DMS53 treated with DMSO at 0.1 percent for 48 hours (cell line): ENCODE results near the gene MICAL3.
"Not testable (repeated sequence)": the region's sequence is repeated elsewhere in the genome, so short reads cannot be mapped to it uniquely, and the experiment has no call there.

Source experiments
- DNase-seq: peaks from one replicate; lab custom pipeline; 2025; ENCODE audit not compliant: unreplicated experiment; lab: John Stamatoyannopoulos, UW

MICAL3 gene

DNA sequence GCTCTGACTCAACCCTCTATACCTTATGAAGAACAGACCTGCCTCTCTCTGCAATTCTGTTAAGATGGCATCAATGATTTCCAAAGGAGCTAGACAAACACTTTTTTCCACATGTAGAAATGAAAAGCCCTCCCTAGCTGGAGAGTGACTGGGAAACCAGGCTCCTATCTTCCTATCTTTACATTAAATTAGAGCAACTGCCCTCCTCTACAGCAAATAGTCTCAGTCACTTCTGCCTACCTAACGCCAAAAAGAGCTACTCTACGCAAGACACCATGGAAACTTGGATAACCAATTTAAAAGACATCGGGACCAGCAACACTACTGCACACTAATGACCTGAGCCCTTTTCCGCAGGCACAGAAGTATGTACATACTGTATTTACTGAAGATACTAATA lies 84.8 kb downstream of the MICAL3 start:
- no peak for DNase-seq

DNA sequence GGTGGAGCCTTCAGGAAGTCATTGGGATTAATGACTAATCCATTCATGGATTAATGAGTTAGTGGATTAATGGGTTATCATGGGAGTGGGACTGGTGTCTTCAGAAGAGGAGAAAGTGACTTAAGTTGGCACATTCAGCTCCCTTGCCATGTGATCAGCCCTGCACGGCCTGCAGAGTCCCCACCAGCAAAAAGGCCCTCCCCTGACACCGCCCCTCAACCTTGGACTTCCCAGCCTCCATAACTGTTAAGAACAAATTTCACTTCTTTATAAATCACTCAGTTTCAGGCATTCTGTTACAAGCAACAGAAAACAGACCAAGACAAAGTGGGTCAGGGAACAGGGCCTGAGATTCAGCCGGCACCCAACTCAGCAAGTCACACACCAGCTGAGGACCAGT lies 85.3 kb downstream of the MICAL3 start:
- no peak for DNase-seq

DNA sequence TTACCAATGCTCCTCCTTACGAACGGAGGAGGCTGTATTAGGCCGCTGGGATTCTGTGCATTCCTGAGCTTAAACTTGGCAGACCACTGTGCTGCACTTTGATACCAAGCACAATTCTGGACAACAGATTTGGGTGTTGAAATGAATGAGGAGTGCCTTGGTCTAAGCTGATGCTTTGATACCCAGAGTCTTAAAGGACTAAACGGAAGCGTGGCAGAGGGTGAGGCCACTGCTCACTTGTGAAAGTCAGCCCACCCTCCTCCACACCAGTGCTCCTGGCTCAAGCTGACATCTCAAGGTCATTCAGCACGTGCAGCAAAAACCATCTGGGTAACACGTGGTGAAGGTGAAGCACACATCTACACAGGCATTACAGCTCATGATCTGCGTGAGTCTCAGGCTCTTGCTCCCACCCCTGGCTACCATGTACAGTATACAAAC lies 85.9 kb downstream of the MICAL3 start:
- DNase-seq = no peak

DNA sequence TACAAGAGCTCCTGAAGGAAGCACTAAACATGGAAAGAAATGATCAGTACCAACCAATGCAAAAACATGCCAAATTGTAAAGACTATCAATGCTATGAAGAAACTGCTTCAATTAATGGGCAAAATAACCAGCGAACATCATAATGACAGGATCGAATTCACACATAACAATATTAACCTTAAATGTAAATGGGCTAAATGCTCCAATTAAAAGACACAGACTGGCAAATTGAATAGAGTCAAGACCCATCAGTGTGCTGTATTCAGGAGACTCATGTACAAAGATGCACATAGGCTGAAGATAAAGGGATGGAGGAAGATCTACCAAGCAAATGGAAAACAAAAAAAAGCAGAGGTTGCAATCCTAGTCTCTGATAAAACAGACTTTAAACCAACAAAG lies 91.9 kb downstream of the MICAL3 start:
- DNase-seq = not testable (repeated sequence)

DNA sequence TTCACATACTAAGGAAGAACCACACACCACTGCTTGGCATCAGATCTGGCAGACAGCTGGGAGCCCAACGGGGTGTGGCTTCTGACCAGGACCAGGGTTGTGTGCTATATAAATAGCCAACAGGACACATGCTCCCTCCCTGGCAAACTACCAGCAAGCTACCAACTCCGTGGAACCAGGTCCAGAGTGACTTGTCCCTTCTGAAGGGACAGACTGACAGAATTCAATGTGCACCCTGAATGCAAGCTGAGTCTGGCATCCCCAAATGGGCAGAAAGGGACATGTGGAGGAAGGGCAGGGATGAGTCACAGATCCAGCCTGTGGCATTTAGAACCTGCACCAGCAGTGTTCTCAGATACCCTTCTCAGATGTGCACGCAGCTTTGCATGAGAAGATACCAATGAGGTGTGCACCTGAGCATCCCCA lies 92.9 kb downstream of the MICAL3 start:
- no peak for DNase-seq

DNA sequence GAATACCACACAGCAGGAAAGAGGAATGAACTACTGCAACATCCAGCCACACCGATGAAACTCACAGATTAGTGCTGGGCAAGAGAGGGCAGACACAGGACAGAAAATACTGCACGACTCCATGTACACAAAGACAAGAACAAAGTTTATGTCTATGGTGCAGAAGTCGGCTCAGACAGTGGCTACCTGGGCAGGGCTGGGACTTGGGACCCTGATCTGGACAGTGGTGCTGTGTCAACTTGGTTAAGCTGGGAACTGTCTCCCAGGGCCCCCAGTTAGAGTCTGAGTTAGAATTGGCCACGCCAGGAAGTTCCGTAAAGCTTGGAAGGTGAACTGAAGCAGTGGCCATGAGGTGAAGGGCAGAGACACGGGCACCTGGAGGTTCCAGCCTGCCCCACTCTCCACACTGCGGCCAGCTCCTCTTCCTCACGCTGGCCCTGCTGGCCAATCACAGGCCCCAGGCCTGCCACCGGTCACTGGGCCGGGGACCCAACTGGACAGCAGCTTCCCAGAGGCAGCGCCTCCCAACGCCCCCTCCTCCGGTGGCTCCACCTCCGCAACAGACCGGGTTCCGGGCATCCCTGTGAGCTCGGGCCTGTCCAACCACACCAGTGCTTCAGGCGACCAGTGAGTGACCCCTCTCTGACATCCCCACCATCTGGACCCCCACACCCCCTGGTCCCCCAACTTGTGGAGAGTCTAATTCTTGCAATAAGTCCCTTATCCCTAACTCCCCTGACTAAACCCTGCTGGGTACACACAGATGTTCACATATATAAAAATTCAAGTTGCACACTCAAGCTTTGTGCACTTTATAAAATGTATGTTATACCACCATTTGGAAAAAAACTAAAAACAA lies 93.7 kb downstream of the MICAL3 start:
- DNase-seq = no peak

DNA sequence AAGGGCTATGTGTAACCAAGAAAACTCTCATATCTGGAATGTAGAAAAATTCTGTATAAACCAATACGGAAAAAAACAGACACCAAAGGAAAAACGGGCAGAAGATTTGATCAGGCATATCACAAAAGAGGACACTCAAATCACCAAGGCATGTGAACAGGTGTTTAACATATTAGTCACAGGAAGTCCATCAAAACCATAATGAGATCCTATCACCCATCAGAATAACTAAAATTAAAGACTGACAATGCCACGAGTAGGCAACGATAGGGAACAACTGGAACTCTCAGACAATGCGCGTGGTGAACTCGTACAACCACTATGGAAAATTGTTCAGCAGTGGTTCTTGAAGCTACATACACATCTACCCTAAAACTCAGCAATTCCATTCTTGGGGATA lies 94.5 kb downstream of the MICAL3 start:
- no peak for DNase-seq

DNA sequence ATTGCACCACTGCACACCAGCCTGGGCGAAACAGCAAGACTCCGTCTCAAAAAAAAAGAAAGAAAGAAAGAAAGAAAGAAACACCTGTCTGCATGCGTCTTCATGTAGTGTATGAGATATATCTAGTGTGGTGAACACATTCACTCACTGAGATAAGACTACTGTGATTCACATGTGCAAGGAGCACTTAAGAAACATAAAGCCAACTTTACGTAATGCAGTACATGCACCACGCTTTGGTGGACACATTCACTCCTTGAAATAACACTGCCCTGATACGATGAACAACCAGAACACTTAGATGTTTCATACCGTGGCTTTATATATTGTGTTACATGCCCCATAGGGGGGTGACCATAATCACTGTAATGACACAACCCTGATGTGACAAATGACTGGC lies 96.0 kb downstream of the MICAL3 start:
- no peak for DNase-seq

DNA sequence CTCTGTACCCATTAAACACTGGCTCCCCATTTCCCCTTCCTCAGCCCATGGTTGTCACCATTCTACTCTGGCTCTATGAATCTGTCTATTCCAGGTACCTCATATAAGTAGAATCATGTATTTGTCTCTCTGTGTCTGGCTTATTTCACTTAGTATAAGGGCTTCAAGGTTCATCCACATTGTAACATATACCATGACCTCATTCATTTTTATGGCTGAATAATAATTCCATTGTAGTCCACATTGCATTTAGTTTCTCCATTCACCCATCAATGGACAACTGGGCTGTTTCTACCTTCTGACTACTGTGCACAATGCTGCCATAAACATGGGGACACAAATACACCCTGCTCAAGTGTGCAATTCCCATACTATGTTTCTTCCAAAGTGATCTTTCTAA lies 97.3 kb downstream of the MICAL3 start:
- DNase-seq = no peak

DNA sequence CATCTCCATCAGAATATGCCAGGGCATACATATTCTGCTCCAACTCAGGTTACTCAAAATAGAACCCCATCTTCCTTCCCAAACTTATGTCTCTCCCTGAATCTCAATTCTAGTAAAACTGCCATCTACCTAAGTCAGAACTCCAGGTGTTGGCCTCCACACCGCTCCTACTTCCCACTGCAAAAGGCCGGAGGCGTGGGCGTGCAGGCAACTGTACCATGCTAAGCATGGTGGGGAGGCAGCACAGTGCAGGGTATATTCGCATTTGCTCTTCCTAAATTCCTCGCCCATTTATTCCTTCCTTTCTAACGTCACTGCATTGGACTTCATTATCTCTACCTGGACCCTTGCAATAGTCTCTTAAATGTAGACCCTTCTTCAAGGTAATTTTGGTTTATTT lies 97.8 kb downstream of the MICAL3 start:
- DNase-seq = no peak

DNA sequence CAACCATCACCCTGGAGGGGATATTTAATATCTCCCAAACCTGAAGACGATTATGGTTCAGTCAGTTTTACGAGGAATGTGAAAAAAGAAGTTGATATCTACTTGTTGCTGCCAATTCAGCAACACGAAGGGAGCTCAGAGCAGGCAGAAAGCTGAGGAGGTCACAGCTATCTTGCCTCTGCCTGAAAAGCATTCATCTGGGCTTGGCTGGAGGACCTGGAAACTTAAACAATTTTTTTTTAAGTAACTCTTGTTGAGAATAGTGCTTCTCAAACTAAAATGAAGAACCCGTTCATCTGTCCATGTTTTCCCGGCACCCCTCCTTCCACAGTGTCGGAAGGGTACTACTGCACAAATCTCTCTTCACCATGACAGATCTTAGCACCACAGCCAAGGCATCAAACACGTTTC lies 98.9 kb downstream of the MICAL3 start:
- DNase-seq = no peak

DNA sequence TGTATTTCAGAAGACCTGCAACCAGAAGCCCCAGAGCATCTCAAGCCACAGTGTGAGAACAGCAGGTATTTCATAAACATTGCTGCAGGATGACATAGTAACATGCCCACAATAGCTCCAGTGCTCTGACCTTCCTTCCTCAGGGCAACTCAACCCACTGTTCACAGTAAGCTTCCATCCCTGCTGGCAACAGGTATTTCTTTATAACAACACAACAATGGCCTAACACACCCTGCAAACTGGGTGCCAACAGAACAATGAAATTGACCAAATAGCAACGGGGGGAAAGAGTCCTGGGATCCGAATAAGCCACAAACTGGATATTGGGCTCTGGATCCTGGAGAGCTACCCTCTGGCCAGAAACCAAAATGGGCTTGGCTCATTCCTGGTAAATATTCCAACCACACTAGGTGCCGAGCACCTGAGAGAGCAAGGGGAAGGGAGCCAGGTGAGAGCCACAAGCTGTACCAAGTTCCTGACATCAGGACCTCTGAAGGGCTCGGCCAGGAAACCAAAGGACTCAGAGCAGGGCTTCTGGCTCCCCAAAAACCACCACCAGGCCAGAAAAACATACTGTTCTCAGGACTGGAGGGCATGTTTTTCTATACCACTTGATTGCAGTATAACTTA lies 99.5 kb downstream of the MICAL3 start:
- no peak for DNase-seq

DNA sequence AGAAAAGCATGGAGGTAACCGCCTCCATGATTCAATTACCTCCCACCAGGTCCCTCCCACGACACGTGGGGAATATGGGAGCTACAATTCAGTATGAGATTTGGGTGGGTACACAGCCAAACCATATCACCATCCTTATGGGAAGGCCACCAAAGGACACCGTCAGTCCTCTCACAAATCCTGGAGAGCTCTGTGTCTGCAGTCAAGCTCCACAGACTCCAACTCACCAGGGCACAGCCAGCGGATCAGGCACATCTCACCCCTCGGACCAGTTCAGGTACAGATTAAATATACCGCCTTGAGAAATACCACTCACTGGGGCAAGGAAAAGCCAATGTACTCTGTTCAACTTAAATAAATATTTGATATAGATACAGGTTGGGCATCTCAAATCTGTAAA lies 100.3 kb downstream of the MICAL3 start:
- no peak for DNase-seq

DNA sequence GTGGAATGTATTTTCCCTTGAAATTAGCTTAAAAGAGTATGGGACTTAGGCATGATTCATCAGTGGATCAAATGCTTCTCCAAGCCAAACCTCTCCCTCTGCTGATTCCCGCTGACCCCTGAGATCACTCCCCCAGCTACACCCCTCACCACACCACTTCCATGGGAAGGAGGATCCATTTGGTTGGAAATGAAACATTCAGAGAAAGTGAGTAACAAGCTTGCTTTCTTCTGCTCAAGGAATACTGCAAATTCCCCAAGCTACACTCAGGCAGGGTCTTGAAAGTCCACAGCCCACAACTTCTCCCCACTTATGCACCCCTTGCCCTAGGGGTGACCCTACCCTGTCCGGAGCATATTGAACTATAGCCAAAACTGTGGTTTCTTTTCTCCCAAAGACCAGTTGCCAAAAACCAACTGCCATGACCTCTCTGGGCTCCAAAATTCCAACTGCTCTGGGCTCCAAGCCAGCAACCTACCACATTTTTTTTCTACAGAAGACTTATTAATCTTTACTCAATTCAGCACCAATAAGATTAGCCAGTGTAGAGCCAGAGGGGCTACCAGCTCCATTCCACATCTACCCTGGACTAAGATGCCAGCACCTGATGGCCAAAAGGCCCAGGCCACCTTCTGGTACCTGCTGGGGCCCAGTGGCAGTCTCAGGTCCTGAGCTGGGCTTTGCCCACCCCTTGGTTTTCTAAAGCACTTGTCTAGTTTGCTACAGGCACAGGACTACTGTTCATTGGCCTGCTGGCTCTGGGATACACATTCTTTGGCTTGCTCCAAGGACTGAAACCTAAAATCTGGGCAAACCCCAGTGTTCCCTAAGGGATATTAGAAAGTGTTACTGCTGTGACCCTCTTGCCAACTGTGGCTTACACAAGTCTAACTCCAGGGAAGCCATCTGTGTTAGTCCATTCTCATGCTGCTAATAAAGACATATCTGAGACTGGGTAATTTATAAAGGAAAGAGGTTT lies 101.1 kb downstream of the MICAL3 start:
- DNase-seq = no peak

DNA sequence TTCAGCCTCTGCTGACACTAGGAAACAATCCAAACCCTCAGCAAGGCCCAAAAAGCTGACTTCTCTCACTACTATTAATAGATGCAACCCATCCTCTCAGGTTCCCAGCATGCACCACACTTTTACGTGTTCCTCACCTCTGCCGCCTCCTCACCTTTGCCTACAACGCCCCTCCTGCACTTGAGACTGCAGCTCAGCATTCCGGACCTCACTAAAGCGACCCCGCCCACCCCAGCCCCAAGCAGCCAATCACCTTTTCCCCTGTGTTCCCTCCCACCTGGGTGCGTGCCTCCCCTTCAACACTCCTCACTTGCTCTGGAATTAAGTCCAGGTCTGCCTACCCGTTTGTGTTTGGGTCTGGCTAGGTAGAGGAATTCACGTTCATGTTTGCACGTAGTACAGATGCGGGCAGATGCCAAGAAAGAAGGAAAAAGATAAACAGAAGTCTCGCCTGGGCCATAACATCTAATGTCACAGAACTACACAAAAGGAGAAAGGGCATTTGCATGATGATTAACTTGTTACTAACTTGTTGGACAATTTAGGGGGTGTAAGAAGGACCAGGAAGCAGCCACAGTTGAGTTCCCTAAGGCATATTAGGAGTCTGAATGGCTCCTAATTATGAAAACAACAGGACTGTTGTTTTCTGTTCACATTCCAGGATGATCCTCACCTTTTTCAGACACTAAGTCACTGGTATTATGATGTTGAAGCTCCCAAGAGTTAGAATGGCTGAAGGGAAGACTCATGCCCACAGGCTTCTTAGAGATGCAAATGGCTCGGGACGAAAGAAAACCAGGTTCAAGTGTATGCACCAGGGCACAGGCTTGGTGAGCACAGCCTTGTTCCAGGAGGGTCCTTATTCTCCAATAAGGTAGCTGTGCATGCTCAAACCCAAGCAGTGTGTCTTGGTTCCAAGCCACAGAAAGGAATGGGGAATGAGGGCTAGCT lies 102.2 kb downstream of the MICAL3 start:
- DNase-seq = no peak

DNA sequence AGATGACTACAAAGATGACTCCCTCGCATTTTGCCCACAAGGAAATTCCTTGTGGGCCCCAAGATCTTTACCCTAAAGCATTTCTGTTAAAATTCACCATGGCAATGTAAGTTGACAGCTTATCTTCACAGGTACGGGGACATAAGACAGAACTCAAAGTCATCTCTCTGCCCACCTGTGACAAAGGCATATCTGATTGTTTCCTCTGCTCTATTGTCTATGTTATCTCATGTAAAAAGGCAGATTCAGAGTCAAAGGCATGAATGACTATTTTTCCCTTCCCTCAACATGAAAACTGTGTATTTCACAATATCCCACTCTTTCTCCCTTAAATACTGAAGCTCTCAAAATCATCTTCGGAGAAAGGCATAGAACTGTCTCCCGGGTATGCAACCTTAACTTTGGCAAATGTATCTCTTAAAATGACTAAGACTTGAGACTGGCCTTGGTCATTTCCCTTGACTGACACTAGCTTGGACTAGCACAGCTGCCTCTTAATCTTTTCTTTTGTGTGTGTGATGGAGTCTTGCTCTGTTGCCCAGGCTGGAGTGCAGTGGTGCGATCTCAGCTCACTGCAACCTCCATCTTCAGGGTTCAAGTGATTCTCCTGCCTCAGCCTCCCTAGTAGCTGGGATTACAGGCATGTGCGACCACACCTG lies 103.2 kb downstream of the MICAL3 start:
- DNase-seq = no peak

DNA sequence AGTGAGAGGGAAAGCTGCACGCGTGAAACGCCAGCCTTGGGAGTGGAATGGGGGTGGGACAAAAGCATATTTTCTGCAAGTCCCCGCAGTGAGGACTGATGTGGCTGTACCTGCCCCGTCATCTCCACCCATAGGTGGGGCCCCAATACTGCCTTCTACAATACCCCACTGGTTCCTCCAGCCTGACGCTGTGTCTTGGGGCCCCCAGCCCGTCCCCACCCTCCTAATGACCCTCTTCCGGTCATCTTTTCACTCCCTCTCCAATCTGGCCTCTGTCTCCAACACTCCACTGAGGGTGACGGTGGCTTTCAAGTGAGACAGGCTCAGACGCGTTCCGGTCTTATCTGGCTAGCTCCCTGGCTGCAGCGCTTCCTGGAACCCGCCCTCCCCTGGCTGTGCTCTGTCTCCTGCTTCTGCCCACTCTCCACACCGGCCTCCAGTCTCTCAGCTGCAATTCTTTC lies 104.2 kb downstream of the MICAL3 start:
- no peak for DNase-seq

DNA sequence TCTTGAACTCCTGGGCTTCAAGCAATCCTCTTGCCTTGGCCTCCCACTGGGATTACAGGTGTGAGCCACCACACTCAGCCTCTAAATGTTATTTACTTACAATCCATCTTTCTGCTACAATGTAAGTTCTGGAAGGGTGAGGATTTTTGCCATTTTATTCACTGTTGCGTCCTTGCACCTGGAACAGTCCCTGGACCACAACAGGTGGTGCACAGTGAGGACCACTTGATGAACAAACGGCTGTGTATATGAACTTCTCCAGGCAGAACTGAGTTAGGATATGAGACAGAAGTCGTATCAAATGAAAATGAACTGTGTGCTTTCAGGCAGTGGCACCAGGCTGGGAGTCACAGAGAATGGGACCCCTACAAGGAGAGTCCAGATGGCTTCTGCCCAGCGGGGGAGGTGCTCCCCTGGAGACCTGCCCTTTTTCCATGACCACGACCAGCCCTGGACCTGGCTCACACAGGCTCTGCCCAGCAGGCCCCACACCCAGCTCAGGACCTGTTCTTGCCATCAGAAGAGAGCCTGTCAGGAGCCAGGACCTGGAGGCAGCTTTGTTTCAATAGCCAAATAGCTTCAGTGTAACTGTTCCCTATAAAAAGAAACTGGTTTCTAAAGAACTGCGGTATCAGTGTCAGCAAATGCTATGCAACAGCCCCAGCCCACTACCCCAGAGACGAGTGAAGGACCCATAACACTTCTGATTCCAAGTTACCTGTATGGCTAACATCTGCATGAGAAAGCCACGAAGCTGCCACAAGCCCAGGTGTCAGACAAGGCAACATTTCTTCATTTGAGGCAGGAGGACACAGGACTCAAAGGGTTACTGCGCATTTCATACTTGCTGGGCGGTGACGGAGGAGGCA lies 104.9 kb downstream of the MICAL3 start:
- DNase-seq = no peak

DNA sequence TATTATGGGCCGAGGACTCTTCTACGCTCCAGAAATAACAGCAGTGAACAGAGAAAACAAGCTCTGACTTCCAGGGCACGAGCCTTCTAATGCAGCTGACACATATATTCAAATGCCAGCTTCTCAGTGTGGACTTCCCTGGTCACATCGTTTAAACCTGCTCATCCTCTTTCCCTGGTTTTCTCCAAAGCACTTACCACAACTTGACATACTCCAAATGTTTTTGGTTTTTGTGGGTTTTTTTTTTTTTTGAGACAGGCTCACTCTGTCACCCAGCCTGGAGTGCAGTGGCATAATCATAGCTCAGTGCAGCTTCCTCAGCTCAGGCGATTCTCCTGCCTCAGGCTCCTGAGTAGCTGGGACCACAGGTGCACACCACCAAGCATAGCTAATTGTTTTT lies 105.5 kb downstream of the MICAL3 start:
- DNase-seq = no peak
